GM19455 (cell line): ENCODE results near the gene FAM185A.
"Not testable (repeated sequence)": the region's sequence is repeated elsewhere in the genome, so short reads cannot be mapped to it uniquely, and the experiment has no call there.

Experiments
- ATAC-seq: cut with Tn5 transposase; IDR thresholded peaks from one replicate; pipeline ENCODE4 v1.9.1; 2021; ENCODE audit not compliant: unreplicated experiment

FAM185A gene

GRCh38 chr7:102748605-102749444 is at the start of gene FAM185A:
Gene FAM185A, plus strand, starts transcription at chr7:102748999. Its CDS starts 209 bp downstream, at chr7:102749208.
- ATAC-seq, result peak; percentile 99

GRCh38 chr7:102713011-102713690 is 35.6 kb upstream of the FAM185A start:
- ATAC-seq, result peak; percentile 69

GRCh38 chr7:102713691-102714080 is 35.1 kb upstream of the FAM185A start:
- peak; percentile 79 for ATAC-seq

GRCh38 chr7:102714774-102715522 is 33.9 kb upstream of the FAM185A start:
- not testable (repeated sequence) for ATAC-seq

GRCh38 chr7:102715718-102716117 is 33.1 kb upstream of the FAM185A start:
- ATAC-seq, result peak; percentile 64

- not testable (repeated sequence) for ATAC-seq
Observed at GRCh38 chr7:102718491-102718890, 30.3 kb upstream of the FAM185A start.

GRCh38 chr7:102726170-102726569 is 22.6 kb upstream of the FAM185A start:
- not testable (repeated sequence) for ATAC-seq

GRCh38 chr7:102729670-102730069 is 19.1 kb upstream of the FAM185A start:
- not testable (repeated sequence) for ATAC-seq

- not testable (repeated sequence) for ATAC-seq
Observed at GRCh38 chr7:102730431-102730830, 18.4 kb upstream of the FAM185A start.

- not testable (repeated sequence) for ATAC-seq
Observed at GRCh38 chr7:102742002-102742771, 6.6 kb upstream of the FAM185A start.

- ATAC-seq, result not testable (repeated sequence)
Observed at GRCh38 chr7:102743861-102744260, 4.9 kb upstream of the FAM185A start.

- ATAC-seq, result not testable (repeated sequence)
Observed at GRCh38 chr7:102745494-102746288, 3.1 kb upstream of the FAM185A start.

- peak; percentile 4 for ATAC-seq
Observed at GRCh38 chr7:102749445-102749786, 617 bp downstream of the FAM185A start.

- not testable (repeated sequence) for ATAC-seq
Observed at GRCh38 chr7:102758227-102758626, 9.4 kb downstream of the FAM185A start.

- not testable (repeated sequence) for ATAC-seq
Observed at GRCh38 chr7:102759934-102760333, 11.1 kb downstream of the FAM185A start.

GRCh38 chr7:102761234-102761633 is 12.4 kb downstream of the FAM185A start:
- ATAC-seq, result not testable (repeated sequence)

GRCh38 chr7:102763295-102763905 is 14.6 kb downstream of the FAM185A start:
- ATAC-seq, result not testable (repeated sequence)

GRCh38 chr7:102769657-102770192 is 20.9 kb downstream of the FAM185A start:
- not testable (repeated sequence) for ATAC-seq

GRCh38 chr7:102770467-102770866 is 21.7 kb downstream of the FAM185A start:
- not testable (repeated sequence) for ATAC-seq
